ENCODE data around the gene LSP1. TPM values are rescaled to one million over a fixed set of nuclear protein-coding genes. Genes with fewer than 3 reads are reported as not detected.
A peak's percentile ranks its signal among the peaks of the same experiment; 100 is the strongest.

LSP1 gene
- total RNA-seq, 4 donors from 2014 or later, result 10.3 to 36.5 (median 35.4) TPM

GRCh38 chr11:1859004-1859403, 6.1 kb downstream of the LSP1 start:
- WGBS, result 80% methylated on average over 4 of the region's 4 CpGs
- no peak for DNase-seq (ENCODE audit: extremely low spot score)
- Histone ChIP-seq H3K4me1 (peaks cover 12 to 19% (median 14%) of the 10 kb centered on the region in 4 donors), H3K27ac (replicated peaks in 1 of 4) (no peak overlapping the region), H3K4me3 (no peak overlapping the region), H3K27me3 (no peaks in the 10 kb centered on the region), H3K9me3 (no peaks in the 10 kb centered on the region), H3K36me3 (no peaks in the 10 kb centered on the region)
- TF ChIP-seq CTCF (IDR thresholded peaks at IDR 0.05), result no peak
- no peak for TF ChIP-seq EP300 (IDR thresholded peaks at IDR 0.05)
- no peak for TF ChIP-seq POLR2A (IDR thresholded peaks at IDR 0.05; ENCODE audit: low read depth)
- TF ChIP-seq POLR2AphosphoS5 (IDR thresholded peaks at IDR 0.05), result no peak
- intact Hi-C loops (cut with DNase I), result no loop called here

GRCh38 chr11:1860108-1860507, 7.2 kb downstream of the LSP1 start:
- H3K4me1 ChIP-seq, result peaks cover 23 to 30% (median 25%) of the 10 kb centered on the region in 4 donors
- H3K27me3 ChIP-seq, result no peaks in the 10 kb centered on the region
- H3K27ac ChIP-seq (replicated peaks in 1 of 4), result no peak overlapping the region
- TF ChIP-seq POLR2AphosphoS5 (IDR thresholded peaks at IDR 0.05) (no peak), CTCF (IDR thresholded peaks at IDR 0.05) (no peak), EP300 (IDR thresholded peaks at IDR 0.05) (no peak), POLR2A (IDR thresholded peaks at IDR 0.05; ENCODE audit: low read depth) (no peak)
- no peak for DNase-seq (ENCODE audit: extremely low spot score)
- intact Hi-C loops (cut with DNase I), result no loop called here
- H3K36me3 ChIP-seq, result no peaks in the 10 kb centered on the region
- H3K9me3 ChIP-seq, result no peaks in the 10 kb centered on the region
- WGBS, result 98% methylated on average over 1 of the region's 1 CpG
- H3K4me3 ChIP-seq, result no peak overlapping the region

GRCh38 chr11:1861435-1862411, 8.8 kb downstream of the LSP1 start:
- Histone ChIP-seq H3K27me3 (no peaks in the 10 kb centered on the region), H3K36me3 (no peaks in the 10 kb centered on the region), H3K4me3 (no peak overlapping the region), H3K4me1 (peaks cover 27 to 43% (median 40%) of the 10 kb centered on the region in 4 donors), H3K9me3 (no peaks in the 10 kb centered on the region), H3K27ac (replicated peaks in 1 of 4) (no peak overlapping the region)
- intact Hi-C loops (cut with DNase I), result no loop called here
- no peak for DNase-seq (ENCODE audit: extremely low spot score)
- TF ChIP-seq CTCF (IDR thresholded peaks at IDR 0.05), result no peak
- TF ChIP-seq EP300 (IDR thresholded peaks at IDR 0.05), result no peak
- TF ChIP-seq POLR2AphosphoS5 (IDR thresholded peaks at IDR 0.05), result no peak
- TF ChIP-seq POLR2A (IDR thresholded peaks at IDR 0.05; ENCODE audit: low read depth), result no peak
- 89% methylated on average over 4 of the region's 4 CpGs for WGBS

- no peak for DNase-seq (ENCODE audit: extremely low spot score)
- Histone ChIP-seq H3K27me3 (no peaks in the 10 kb centered on the region), H3K9me3 (no peaks in the 10 kb centered on the region), H3K36me3 (no peaks in the 10 kb centered on the region), H3K4me3 (no peak overlapping the region), H3K27ac (replicated peaks in 1 of 4) (peak overlapping the region; percentile 84 to 87 (median 86)), H3K4me1 (peaks cover 27 to 52% (median 50%) of the 10 kb centered on the region in 4 donors)
- 53% methylated on average over 4 of the region's 14 CpGs for WGBS
- TF ChIP-seq EP300 (IDR thresholded peaks at IDR 0.05) (no peak), CTCF (IDR thresholded peaks at IDR 0.05) (no peak), POLR2A (IDR thresholded peaks at IDR 0.05; ENCODE audit: low read depth) (no peak), POLR2AphosphoS5 (IDR thresholded peaks at IDR 0.05) (no peak)
- intact Hi-C loops (cut with DNase I), result no loop called here
These were observed 9.9 kb downstream of the LSP1 start for GRCh38 chr11:1862588-1863351.
